Measurements from ENCODE around the gene LSR. TPM values are rescaled to one million over a fixed set of nuclear protein-coding genes. Genes with fewer than 3 reads are reported as not detected.
A peak's percentile ranks its signal among the peaks of the same experiment; 100 is the strongest.

LSR gene
- total RNA-seq, 1 donor, result 14.3 TPM

DNA sequence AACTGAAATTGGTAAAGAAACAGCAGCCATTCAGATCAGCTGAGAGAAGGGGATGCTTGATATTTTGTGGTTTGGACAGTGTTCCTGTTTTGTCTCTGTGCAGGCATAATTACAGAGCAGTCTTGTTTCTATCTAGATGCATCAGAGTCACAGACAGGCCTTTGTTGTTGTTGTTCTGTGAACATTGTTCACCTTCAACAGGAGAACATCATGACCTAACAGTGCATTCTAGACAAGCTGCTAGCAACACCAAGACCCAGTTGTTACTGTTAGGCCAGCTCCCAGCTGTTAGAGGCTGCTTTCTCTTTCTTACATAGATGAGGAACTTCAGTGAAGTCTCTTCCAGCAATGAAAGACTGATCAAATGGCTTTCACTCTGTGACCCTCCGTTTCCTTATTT, 8.5 kb upstream of the LSR start:
- peak in 2 of 3 donors; percentile 36 to 39 for DNase-seq (ENCODE audit: low read depth in 2 of 3, low spot score in 2 of 3)

DNA sequence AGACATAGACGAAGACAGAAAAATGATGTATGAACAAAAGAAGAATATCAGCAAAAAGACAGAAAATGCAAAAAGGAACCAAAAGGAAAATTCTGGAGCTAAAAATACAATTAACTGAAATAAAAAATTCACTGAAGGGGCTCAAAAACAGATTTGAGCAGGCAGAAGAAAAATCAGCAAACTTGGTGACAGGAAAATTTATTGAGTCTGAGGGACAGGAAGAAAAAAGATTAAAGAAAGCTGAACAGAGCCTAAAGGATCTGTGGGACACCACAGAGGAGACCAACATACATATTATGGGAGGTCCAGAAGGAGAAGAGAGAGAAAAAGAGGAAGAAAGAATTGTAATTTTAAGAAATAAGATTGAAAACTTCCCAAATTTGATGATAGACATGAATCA, 7.4 kb upstream of the LSR start:
- no peak for DNase-seq (ENCODE audit: low read depth in 2 of 3, low spot score in 2 of 3)

DNA sequence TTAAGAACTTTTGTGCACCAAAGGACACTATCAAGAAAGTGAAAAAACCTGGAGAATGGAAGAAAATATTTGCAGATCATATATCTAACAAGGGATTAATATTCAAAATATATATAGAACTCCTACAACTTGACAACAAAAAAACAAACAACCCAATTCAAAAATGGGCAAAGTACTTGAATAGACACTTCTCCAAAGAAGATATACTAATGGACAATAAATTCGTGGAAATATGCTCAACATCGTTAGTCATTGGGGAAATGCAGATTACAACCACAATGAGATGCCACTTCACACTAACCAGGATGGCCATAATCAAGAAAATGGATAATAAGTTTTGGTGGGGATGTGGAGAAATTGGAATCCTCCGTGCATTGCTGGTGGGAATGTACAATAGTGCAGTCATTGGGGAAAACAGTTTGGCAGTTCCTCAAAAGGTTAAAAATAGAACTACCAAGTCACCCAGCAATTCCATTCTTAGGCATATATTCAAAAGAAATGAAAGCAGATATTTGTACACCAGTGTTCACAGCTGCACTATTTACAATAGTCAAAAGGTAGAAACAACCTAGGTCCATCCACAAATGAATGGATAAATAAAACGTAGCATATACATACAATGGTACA, 2.2 kb upstream of the LSR start:
- no peak for DNase-seq (ENCODE audit: low read depth in 2 of 3, low spot score in 2 of 3)

DNA sequence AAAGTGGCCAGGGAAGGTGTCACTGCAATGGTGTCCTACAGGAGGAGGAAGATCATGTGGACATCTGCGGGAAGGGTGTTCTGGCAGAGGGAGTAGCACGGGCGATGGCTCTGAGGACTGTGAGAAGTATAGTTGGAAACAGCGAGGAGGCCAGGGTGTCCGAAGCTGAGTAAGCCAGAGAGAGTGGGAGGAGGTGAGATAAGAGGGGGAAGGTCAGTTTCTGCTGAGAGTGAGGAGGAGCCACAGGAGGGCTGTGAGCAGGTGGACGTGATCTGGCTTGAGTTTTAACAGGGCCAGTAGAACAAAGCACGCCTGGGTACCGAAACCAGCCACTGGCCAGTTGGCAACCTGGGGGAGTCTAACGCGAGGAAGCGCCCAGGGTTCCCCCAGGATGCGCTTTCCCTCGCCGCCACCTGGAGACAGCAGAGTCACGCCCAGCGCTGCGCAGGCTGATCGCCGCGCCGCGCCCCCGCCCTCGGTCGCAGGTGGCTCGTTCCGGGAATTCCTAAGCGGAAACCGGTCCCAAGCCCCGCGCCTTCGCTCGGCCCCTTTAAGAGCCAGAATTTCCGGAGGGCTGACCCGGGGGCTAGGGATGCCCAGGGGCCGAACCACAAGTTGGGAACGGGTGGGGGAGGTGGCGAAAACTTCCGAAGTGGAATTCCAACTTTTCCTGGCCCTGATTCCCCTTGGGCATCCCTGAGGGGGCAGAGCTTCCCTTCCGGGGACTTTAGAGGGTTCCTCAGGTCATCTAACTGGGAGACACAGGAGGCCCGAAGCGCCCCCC, 1.1 kb upstream of the LSR start:
- DNase-seq (ENCODE audit: low read depth in 2 of 3, low spot score in 2 of 3), result peak; percentile 41 to 53 (median 44)

DNA sequence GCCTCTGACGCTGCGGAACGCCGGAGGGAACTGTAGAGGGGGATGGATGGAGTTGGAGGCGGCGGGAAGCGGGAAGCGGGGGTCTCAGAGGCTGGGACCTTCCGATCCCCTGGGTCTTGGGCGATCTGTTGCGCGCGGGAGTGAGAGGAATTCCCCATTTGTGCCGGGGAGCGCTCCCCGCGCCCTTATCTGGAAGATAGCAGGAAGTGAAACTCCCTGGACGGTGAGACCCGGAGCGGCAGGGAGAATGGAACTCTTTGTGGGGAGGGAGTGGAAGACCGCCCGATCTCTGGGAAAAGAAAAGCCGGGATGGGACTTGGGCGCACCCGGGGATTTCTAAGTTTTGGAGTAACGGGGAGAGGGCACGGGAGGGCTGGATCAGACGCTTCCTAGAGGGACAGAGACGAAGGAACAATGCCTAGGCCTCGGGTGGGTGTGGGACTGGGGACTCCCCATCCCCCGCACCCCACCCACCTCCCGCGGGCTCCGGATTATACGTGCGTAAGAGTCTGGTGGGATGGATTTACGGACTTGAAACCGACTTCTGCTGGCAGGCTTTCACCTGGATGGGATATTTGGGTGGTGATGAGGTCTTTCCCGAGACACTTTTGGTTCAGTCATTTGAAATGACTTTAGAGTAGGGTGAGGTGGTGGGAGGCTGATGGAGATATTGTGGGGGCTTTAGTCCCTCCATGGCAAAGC, 495 bp downstream of the LSR start:
- DNase-seq (ENCODE audit: low read depth in 2 of 3, low spot score in 2 of 3), result no peak

DNA sequence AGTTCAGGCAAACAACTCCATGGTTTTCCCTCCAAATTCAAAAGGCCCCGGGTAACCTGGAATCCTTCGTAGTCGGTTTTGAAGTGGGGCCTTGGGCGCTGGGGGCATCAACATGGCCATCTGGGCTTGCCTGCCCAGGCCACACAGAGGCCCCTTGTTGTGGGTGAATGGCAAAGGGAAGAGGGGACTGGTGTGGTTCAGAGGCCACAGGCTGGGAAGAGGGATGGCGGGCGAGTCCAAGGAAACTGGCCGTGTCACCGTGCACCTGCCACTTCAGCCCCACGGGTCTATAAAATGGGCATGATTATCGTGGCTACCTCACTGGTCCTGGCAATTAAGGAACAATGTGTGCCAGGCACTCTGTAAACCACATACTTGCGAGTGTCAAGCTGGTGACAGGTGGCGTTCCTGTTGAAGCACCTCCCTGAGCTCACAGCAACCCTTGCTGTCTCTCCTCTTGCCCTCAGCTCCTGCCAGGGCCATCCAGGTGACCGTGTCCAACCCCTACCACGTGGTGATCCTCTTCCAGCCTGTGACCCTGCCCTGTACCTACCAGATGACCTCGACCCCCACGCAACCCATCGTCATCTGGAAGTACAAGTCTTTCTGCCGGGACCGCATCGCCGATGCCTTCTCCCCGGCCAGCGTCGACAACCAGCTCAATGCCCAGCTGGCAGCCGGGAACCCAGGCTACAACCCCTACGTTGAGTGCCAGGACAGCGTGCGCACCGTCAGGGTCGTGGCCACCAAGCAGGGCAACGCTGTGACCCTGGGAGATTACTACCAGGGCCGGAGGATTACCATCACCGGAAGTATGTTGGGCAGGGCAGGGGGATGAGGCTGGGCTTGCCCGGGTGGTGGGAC, 1.3 kb downstream of the LSR start:
- DNase-seq (ENCODE audit: low read depth in 2 of 3, low spot score in 2 of 3), result no peak

DNA sequence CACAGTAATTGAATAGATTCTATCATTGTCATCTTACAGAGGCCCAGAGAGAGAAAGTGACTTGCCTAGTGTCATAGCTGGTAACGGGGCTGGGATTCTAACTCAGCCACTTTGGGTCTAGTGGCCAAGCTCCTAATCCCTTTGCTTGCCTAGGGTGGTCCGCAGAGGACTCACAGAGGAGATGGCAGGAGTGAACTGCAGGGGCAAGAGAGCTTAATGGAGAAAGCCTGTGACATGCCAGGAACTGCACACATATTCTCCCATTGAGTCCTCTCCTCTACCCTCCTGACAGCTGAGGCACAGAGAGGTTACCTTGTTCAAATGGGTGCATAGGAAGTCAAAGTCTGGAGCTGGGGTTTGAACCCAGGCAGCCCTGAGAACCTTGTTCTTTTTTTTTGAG, 2.7 kb downstream of the LSR start:
- DNase-seq (ENCODE audit: low read depth in 2 of 3, low spot score in 2 of 3), result no peak

DNA sequence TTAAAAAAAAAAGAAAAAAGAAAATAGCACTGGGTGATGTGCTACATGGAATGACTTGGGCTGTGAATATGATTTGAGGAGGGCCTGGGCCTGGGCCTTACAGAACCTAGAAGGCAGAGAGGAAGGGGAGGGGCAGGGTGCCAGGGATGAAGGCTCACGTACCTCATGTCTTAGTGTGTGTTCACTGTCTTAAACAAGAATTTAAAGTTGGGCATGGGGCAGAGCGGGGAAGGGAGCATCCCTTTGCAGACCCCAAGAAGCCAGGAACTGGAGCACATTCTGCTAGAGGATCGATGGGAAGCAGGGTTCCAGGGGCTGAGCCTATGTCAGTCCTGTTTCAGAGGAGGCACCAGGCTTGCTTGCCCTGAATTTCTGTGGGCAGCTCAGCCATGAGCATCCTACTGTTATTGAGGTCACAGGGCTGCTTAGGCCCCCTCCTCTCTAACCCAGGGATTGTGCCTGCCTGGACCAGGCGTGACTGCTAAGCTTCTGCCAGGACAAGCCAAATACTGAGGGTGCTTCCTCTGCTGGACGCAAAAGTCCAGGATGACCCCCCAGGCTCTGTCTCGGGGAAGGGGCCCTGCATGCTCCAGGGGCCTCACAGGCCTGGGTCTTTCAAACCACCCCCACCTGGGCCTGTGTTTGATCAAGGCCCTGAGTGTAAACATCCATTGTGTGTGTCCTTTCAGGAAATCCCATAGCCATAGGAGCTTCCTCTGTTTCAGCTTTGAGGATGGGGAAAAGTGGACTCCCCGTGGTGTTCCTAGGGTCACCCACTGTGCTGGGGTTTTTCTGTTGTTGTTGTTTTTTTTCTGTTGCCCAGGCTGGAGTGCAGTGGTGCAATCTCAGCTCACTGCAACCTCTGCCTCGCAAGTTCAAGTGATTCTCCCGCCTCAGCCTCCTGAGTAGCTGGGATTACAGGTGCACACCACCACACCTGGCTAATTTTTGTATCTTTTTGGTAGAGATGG, 4.8 kb downstream of the LSR start:
- no peak for DNase-seq (ENCODE audit: low read depth in 2 of 3, low spot score in 2 of 3)

DNA sequence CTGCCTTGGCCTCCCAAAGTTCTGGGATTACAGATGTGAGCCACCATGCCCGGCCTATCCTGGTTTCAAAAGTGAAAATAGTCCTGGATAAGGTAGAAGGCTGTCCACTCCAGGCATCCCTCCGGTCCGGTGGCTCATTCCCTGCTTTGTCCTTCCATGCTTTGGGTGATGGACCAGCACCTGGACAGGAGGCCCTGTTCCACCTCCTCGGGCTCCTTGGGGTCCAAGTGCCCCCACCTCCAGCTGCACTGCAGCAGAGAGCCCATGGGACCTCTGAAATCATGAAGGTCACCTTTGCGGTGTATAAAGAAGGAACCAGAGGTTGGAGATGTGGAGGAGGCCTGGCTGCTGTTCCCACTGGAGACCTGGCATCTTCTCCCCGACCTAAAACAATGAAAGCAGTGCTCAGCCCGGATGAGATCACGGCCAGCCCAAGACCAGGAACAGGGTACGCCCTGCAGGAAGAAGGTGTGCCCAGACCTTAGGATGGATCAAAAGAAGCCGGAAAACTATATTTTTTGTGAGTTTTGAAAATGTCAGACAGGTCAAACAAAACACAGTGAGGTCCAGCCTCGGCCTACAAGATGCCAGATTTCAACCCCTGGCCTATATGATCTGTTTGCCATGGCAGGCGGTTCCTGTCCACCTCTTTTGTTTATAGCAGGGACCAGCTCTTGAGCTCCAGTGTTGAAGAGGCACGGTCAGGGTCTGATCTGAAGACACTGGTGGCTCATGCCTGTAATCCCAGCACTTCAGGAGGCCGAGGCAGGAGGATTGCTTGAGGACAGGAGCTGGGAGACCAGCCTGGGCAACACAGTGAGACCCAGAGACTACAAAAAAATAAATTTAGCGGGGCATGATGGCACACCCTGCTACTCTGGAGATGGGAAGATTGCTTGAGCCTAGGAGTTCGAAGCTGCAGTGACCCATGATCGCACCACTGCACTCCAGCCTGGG, 5.8 kb downstream of the LSR start:
- DNase-seq (ENCODE audit: low read depth in 2 of 3, low spot score in 2 of 3), result no peak

DNA sequence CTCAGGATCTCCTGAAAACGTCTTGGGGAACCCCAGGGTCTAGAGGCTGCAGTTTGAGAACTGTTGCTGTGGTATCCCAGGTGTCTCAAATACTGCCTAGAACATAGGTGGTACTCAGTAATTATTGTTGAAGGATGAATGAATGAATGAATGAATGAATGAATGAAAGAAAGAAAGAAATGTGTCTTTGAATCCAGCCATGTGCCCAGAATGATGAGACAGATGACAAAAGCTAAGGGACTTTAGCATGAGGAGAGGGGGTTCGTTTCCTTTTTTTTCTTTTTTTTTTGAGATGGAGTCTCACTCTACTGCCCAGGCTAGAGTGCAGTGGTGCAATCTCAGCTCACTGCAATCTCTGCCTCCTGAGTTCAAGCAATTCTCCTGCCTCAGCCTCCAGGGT, 7.8 kb downstream of the LSR start:
- no peak for DNase-seq (ENCODE audit: low read depth in 2 of 3, low spot score in 2 of 3)

DNA sequence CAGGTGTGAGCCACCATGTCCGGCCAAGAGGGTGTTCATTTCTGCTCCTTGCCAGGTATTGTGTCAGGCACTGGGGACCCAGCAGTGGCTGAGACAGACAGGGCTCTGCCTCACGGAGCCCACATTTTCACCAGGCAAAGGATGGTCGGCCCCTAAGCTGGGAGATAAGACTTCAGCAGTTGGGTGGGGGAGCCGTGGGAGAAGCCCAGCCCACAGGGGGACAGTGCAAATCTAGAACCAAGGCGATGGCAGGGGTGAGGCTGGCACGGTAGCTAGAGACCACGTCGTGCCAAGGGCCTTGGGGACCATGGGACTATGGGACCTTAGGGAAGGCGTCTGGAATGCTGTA, 8.3 kb downstream of the LSR start:
- DNase-seq (ENCODE audit: low read depth in 2 of 3, low spot score in 2 of 3), result no peak

DNA sequence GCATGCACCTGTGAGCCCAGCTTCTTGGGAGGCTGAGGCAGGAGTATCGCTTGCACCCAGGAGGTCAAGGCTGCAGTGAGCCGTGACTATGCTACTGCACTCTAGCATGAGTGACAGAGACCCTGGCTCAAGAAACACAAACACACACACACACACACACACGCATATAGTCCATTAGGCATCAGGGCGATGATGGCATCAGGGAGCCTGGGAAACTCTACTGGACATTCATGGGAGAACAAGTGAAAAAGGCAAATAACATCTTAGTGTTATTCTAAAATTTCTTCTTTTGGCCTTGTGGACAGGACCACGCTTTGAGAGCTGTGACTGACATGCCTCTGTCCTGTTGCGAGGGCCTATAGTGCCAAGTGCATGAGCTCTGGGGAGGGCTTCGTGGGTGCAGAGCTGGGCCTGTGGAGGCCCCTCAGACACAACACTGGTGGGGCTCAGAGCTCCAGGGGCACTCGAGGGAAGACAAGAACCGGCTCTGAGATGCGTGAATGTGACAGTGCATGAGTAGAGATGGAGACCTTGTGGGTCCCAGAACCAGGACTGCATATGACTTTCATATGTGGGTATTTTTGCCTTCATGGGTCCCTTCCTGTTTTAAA, 12.0 kb downstream of the LSR start:
- no peak for DNase-seq (ENCODE audit: low read depth in 2 of 3, low spot score in 2 of 3)

DNA sequence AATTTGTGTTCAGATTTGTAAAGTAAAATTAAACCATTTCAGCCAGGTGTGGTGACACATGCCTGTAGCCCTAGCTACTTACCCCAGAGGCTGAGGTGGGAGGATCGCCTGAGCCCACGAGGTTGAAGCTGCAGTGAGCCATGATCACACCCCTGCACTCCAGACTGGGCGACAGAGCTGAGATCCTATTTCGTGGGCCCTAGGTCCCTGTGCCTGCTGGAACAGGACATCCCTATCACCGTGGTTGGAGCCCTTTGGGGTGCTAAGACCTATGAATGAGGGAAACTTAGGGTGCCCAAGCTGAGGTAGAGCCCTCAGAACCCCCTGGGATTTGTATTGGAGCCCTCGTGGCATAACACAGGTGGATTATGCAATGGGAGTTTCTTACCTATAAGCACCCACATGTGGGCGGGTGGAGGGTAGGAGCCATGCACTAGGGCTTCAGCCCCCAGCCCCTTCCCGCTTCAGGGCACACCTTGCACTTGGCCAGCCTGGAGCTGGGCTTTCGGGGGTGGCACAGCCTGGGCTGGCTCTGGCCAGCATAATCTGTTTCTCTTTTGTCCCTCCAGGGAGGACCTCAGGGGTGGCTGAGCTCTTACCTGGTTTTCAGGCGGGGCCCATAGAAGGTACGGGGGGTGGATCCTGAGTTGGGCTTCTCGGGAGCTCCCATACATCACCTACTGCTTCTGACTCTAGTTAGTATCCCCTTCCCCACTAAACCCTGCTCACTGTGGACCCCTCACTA, 12.7 kb downstream of the LSR start:
- no peak for DNase-seq (ENCODE audit: low read depth in 2 of 3, low spot score in 2 of 3)

DNA sequence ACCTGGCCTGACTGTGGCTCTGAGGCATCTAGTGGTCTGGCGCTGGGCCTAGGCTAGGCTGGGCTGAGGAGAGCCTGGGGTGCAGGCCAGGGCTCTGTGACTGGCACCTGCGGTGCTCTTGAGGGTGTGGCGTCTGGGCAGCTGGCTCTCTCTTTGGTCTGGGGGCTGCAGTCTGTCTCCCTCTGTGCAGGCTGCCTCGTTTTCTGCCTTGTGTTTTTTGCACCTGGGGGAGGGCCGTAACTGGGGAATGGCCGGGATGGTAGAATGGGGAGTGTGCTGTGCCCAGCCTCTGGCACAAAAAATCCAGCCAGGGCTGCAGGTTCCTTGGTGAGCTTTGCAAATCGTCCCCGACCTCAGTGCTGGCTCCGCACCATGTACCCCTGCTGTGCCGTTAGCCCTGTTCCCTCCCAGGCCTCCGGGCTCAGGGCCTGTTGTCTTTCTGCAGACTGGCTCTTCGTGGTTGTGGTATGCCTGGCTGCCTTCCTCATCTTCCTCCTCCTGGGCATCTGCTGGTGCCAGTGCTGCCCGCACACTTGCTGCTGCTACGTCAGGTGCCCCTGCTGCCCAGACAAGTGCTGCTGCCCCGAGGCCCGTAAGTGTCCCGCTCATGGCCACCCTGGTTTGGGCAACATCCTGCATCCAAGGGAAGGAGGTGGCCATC, 13.4 kb downstream of the LSR start:
- no peak for DNase-seq (ENCODE audit: low read depth in 2 of 3, low spot score in 2 of 3)

DNA sequence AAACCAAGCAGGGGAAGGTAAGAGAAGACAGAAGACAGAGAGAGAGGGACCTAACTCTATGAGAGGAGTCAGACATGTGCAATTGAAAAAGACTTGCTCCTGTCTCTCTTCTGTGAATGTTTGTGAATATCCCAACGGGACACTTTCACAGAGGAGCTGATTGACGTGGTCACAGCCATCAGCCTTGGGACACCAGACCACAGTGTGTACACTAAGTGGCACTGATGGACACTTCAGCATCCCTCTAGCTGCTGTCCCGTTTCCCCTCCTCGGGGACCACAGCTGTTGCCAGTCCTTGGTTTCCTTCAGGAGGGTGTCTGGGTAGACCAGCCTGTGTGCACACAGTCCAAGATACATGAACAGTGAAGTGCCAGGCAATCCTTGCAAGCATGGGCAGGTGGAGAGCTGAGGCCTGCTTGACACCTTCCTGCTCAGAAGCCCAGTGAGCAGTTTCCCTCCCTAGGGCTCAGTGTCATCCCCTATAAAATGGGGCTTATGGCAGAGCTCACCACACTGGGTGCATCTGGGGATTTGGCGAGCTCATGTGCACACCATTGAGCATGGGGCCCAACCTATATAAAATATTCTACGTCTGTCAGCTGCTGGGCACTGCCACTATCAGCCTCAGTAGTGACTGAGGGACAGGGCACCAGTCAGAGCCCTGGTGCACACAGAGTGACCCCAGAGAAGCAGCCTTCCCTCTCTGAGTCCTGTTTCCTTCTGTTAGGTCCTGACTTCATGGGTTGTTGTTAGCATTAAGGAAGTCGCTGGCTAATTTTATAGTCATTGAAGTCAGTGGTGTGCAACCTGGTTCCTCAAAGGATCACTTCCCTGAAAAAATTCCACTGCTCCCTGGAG, 15.7 kb downstream of the LSR start:
- DNase-seq (ENCODE audit: low read depth in 2 of 3, low spot score in 2 of 3), result no peak
